ENCODE measurements around the gene FDPS.

GRCh38 chr1:155273343-155274245, 35.1 kb upstream of the FDPS start, which contains the start of gene CLK2:
- TF ChIP-seq TAF1 (conservative IDR thresholded peaks at IDR 0.05) (no peak), CTCF (IDR thresholded peaks at IDR 0.05; ENCODE audit: low read depth, low read length, missing input control) (no peak), MAX (IDR thresholded peaks at IDR 0.05) (peak; percentile 81), REST (IDR thresholded peaks at IDR 0.05) (peak; percentile 70), RAD21 (IDR thresholded peaks at IDR 0.05) (peak; percentile 22 to 49), SP1 (IDR thresholded peaks at IDR 0.05) (peak; percentile 82), NR2F2 (IDR thresholded peaks at IDR 0.05) (peak; percentile 78), ZBTB33 (IDR thresholded peaks at IDR 0.05) (peak; percentile 38), HNF4A (conservative IDR thresholded peaks at IDR 0.05) (peak; percentile 66 to 73), GABPA (IDR thresholded peaks at IDR 0.05 in 1 of 2, conservative IDR thresholded peaks at IDR 0.05 in 1 of 2) (peak in 1 of 2 donors; percentile 77)
